ENCODE measurements around the gene HS1BP3.

The HS1BP3 gene

DNA sequence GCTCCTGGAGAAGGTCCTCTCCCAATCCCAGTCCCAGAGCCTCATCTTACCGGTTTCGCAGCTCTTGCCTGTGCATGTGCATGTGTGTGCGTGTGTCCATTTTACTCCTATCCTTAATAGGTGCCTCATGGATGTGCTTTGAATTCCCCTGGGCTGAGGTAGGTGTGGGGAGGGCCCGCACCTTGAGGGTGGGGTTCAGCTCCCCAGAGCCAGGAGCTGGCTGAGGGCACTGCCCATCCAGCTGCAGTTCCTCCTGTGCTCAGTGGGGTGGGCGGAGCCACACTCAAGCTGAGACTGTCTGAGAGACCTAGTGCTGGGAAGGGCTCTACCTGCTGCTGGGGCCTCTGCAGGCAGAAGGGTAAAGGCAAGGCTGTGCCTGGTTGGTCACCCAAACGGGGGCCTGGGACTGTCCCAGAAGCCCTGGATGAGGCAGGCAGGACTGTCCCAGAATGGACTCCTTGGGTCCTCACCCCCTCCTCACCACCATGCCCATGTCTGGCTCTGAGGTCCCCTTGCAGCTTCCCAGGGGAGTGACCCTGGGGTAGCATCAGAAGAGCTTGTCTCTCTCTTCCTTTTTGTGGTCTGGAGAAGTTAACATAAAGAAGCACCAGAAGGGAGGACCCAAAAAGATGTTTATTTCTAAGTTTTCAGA is 24.9 kb upstream of the HS1BP3 start:
- H3K4me3 ChIP-seq (ENCODE audit: low read depth, low read length): no peak overlapping the region

DNA sequence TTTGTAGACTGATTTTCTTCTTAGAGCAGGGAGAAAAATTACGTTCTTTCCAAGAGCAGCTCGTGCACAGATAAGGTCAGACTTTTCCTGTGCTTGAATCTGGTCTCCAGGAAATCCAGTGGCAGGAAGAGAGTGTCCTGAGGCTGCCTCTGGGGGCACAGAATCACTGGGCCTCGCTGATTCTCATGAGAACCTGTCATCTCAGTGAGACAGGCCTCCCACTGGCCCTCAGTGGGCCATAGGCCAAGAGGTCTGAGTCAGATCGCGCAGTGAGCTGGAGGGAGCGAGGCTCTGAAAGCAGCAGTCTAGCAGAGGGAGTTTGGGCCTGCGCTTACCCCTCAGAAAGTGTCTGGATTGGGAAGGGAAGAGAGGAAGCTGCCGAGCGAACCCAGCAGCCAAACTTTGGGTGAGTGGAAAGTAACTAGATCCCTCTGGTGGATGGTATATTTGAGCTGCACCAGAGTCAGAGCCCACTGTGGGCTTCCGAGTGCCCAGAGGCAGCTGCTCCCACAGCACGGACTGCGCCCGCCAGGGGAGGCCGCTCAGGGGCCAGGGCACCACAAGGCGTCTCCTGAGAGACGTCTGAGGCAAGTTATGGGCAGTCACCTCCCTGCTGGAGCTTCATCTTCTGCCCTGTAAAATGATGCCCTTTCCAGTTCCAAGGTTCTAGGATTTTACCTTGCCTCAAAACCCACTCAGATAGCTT is 24.2 kb upstream of the HS1BP3 start:
- no peak overlapping the region for H3K4me3 ChIP-seq (ENCODE audit: low read depth, low read length)

DNA sequence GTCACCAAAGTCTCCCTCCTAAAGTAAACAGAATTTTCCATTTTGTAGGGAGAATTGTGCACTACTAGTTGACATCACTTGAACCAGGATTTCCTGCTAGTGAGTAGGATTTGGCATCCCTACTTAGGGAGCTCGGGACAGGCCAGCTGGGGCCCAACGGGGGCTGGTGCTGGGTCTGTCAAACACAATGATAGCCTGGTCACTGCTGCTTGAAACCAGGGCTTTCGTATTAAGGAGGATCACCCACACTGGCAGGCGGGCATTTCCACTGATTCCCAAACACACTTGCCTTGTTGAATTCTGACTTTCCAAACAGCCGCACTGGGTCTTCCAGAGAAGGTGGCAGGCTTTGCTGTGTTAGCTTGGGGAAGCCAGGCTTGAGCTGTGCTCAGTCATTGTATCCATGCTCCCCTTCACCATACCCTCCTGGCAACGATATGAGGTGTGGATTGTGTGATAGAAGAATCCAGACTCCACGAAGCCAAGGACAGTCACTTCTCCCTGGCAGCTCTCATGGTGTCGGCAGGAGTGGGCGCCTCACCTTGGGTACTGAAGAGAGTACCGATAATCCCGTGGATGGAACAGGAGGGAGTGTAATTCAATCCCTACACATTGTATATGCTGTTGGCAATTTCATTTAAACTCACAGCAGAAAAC is 23.5 kb upstream of the HS1BP3 start:
- H3K4me3 ChIP-seq (ENCODE audit: low read depth, low read length): no peak overlapping the region

DNA sequence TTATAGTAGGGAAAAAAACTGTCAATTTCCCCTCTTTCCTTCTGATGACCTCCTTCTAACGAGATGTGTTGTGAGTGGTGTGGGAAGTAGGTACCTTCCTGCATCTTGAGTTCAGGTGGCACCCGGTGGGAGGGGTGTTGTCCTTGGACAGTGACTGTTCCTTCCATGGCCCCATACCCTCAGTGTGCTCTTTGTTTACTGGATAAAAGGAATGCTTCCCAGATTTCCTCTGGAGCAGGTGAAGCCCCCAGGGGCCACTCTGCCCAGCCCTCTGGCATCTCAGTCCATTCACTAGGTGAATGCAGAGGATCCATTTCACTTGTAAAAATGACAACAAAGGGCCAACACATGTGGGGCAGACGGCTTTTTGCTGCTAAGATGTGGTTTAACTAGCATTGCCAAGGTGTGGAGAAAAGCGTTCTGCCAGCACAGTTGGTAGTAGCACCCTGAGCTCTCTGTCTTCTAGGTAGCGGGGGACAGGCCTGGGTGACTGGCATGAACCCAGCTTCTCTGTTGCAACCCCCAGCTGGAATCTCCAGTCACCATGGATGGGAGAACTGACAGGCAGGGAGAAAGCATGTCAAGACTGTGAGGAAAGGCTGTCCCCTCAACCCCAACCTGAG is 22.9 kb upstream of the HS1BP3 start:
- no peak overlapping the region for H3K4me3 ChIP-seq (ENCODE audit: low read depth, low read length)

DNA sequence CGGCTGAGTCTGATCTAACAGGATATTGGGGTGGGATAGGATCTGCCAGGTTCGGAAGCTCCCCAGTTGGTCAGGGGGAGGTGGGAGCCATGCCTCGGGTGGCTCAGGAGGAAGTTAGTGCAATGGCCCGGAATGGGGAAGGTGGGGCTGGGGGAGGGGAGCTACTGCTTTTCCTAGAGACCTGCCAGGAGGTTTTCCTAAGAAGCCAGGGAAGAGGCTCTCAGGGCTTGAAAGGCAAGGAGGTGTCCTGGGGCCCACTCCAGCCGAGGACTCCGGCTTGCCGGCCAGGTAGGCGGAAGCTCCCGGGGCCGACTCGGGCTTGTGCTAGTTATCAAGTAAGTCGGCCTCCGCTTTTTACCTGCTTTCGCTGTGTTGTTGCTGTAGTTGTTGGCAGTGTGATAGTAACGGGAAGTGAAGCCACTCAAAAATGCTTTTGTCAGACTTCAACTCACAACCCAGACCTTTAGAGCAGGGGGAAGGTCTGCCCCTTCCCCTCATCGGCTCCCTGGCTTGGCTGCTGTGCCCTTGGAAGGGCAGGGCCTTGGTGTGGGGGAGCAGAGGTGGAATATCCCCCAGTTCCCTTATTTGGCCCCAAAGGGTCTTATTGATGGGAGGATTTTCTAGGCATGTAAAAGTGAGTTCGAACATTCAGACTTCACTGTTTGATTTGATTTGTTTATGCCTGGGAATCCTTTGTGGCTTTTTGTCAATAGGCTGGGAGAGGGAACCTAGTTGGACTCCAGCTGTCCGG is 21.5 kb upstream of the HS1BP3 start:
- H3K4me3 ChIP-seq (ENCODE audit: low read depth, low read length): no peak overlapping the region

DNA sequence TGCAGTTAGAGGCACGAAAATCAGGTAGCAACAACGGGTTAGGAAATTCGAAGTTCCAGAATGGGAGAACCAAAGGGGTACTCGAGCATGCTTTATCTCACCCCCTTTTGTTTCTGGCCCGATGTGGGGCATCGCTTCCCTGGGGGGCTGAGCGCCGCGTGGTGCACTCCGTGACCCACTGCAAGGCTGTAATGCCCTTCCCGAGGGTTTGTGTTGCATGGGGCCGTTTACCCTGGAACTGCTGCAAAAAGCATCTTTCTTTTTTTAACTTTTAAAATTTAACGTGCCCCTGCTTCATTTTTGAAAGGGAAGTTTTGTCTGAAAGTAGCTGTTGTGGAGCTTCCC is 20.8 kb upstream of the HS1BP3 start:
- no peak overlapping the region for H3K4me3 ChIP-seq (ENCODE audit: low read depth, low read length)

DNA sequence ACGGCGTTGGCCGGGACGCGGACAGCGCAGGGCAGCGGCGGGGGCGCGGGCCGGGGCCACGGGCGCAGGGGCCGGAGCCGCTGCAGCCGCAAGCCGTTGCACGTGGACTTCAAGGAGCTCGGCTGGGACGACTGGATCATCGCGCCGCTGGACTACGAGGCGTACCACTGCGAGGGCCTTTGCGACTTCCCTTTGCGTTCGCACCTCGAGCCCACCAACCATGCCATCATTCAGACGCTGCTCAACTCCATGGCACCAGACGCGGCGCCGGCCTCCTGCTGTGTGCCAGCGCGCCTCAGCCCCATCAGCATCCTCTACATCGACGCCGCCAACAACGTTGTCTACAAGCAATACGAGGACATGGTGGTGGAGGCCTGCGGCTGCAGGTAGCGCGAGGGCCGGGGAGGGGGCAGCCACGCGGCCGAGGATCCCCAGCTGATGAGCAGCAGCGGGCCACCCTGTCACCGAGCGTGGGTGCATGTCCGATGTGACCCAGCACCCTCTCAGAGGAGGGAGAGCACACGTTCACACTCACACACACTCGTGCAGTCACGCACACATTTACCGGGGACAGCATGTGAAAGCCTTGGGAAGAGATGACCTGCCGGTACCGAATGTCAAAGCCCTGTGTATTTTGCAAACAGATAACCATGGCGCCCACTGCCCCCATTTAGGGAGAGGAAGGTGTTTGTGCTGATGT is 20.3 kb upstream of the HS1BP3 start:
- no peak overlapping the region for H3K4me3 ChIP-seq (ENCODE audit: low read depth, low read length)

DNA sequence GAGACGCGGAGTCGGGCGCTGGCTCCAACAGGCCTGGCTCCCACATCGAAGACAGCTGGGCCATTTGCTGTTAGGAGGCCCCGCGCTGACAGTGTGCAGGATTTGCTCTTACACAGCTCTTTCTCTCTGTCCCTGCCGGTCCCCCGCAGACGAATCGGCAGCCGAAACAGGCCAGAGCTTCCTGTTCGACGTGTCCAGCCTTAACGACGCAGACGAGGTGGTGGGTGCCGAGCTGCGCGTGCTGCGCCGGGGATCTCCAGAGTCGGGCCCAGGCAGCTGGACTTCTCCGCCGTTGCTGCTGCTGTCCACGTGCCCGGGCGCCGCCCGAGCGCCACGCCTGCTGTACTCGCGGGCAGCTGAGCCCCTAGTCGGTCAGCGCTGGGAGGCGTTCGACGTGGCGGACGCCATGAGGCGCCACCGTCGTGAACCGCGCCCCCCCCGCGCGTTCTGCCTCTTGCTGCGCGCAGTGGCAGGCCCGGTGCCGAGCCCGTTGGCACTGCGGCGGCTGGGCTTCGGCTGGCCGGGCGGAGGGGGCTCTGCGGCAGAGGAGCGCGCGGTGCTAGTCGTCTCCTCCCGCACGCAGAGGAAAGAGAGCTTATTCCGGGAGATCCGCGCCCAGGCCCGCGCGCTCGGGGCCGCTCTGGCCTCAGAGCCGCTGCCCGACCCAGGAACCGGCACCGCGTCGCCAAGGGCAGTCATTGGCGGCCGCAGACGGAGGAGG is 19.6 kb upstream of the HS1BP3 start:
- no peak overlapping the region for H3K4me3 ChIP-seq (ENCODE audit: low read depth, low read length)

DNA sequence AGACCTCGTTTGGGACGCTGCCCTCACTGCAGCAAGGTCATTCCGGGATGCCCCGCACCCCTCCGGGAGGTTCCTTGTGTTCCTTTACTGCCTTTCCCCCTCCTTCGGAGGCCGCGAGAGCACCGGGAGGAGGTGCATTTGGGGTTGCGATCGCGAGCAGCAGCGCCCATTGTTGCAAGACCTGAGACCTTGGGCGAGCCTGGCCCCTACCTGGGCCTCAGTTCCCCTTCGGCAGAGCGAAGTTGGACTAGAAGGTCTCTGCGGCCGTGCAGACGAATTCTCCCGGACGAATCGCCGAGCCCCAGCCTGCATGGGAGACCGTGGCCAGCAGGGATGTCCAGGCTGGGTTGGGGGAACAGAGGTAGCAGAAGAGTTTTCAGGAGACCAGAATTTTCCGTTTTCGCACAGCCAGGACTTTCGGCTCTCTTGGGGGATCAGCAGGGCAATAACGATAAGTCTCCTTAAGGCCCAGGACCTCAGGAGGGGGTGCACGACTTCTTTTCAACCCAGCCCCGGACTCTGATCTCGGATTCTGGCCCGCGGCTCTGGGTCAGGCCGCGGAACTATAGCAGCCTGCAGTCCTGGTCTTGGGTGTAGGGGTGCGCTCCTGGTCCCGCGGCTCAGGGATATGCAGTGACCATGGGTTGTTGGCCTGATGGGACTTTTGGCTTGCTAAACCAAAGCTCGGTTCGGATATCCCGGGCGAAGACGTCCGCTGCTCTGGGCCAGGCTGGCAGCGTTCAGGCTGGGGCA is 18.8 kb upstream of the HS1BP3 start:
- H3K4me3 ChIP-seq (ENCODE audit: low read depth, low read length): no peak overlapping the region

DNA sequence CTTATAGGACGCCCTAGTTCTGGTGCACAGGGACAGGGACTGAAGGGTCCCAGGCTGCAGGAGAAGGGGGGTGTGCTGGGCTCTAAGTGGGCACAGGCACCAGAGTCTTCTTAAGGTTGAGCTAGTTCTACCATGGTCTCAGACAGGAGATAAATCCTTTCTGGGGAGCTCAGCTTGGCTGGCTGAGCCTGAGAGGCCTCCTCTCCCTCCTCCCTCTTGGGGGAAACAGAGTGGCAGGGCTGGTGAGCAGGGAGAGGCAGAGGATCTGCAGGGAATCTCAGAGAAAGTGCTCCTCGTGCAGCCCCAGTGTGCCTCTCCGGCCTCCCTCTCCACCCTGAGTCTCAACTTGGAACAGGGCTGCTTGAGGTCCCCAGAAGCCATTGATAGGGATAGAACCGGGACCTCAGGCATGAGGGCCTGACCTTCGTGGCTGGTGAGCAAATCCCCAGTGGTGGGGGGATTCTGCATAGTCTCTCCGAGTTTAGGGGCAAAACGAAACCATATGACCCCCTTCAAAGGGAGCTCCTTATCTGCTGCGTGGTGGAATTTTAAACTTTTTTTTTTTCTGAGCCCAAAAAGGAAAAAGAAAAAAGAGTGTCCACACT is 18.1 kb upstream of the HS1BP3 start:
- H3K4me3 ChIP-seq (ENCODE audit: low read depth, low read length): no peak overlapping the region

DNA sequence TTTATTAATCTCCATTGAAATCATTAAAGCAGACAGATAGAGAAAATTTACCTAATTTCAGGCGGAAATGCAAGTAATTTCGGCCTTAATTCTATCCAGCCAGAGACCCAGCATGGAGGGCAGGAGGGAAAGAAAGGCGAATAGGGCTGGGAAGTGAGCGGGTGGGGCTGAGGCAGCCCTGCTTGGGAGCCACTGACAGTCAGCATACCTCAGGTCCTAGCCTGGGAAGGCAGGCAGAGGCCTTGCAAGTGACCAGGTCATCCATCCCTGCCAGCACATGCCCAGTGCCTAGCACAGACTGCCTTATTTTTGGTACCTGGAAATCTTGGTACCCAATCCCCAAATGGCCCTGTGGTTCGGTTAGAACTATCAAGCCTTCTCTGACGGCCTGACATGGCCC is 17.6 kb upstream of the HS1BP3 start:
- H3K4me3 ChIP-seq (ENCODE audit: low read depth, low read length): no peak overlapping the region

DNA sequence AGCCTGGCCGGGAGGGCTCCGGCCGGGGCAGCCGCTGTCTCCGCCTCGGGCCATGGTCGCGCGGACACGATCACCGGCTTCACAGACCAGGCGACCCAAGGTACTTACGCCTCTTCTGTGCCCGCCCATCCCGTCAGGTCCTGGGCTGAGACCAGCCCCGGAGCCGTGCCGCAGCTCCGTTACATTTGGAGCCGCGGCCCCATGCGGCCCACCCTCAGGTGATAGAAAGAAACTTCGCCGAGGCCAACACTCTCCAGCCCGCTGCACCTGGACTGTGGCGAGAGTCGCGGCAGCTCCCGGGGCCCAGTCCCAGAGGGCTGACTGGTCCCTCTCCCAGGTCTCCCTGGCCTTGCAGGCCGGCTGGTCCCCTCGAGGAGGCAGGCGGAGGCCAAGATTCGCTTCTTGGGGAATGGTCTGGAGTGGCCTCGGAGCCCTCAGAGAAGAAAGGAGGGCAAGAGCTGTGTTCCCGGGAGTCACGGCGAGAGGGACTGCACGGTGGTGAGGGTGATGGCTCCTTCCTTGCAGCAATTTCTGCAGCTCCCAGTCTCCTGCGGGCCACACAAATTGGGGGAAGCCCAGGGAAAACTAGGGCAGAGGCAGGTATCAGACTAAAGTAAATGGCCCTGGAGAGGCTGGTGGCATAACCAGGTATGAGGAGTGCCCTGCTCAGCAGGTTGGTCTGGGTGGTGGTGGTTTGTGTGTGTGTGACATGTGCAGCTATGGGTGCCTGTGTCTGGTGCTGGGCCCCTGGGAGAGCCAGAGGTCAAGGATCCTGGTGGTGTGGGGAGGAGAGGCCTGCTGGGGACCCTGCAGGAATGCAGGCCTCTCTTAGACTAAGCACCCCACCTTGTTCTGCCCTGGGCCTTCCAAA is 16.9 kb upstream of the HS1BP3 start:
- H3K4me3 ChIP-seq (ENCODE audit: low read depth, low read length): peak overlapping the region; percentile 45

DNA sequence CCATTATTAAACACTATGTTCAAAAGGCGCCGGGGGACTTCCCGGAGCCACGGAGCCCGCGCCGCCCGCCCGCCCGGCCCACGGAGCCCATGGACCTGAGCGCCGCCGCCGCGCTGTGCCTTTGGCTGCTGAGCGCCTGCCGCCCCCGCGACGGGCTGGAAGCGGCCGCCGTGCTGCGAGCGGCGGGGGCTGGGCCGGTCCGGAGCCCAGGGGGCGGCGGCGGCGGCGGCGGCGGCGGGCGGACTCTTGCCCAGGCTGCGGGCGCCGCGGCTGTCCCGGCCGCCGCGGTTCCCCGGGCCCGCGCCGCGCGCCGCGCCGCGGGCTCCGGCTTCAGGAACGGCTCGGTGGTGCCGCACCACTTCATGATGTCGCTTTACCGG is 16.2 kb upstream of the HS1BP3 start:
- H3K4me3 ChIP-seq (ENCODE audit: low read depth, low read length): peak overlapping the region; percentile 45

DNA sequence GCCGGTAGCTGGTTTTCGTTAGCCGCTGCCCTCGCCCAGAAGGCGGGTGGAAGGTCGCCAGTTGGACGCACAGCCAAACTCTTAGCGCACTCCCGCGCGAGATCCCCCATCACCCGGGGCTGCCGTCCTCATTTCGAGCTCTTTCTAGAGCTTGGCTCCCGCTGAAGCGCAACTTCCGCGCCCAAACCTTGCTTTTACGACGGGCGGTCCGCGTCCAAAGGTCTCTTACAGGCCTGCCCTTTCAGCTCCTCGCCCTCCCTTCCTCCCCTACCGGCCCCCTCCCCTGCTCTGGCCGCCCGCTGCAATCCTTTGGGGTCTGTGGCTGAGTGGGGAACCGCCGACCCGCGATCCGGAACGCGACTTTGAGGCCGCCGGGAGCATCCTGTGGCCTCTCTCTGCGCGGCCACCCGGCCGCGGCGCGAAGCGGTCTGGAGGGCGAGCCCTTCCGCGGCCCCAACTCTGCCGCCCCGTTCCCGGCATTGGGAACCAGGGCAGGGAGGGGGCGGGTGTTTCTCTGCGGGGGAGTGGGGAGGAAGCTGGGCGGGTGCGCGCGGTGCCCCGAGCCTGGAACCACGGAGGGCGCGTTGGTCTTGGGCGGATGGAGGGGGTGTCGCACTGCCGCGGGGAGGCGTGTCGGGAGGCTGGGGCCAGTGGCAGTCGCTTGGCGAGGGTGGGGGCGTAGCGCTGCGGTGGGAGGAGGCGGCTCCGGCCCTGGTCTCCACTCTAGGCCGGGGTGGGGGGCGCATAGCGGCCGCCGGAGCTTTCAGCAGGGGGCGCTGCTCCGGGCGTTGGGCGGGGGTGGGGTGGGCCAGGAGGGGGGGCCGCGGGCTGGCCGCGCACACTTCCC is 15.6 kb upstream of the HS1BP3 start, which contains the start of gene GDF7:
Gene GDF7 (plus strand): TSS at position 841 of the 847 bp plus-strand sequence. CDS start 96 bp downstream, outside the sequence.
- peak within 1 kb of the TSS; percentile 45 for H3K4me3 ChIP-seq (ENCODE audit: low read depth, low read length)

DNA sequence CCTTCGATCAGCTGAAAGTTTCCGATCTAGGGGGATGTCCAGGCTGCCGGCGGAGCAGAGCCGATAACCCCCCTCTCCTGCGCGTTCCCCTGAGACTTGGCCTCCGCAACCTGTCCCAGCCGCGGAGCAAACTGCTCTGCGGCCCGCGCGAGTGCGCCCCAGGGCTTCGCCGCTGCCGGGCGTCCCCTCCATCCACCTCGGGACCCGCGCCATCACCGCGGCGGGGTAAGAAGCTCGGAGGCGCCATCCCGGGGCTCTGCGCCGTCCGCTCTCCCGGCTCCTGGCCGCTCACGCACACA is 15.1 kb upstream of the HS1BP3 start:
- H3K4me3 ChIP-seq (ENCODE audit: low read depth, low read length): peak overlapping the region; percentile 43

DNA sequence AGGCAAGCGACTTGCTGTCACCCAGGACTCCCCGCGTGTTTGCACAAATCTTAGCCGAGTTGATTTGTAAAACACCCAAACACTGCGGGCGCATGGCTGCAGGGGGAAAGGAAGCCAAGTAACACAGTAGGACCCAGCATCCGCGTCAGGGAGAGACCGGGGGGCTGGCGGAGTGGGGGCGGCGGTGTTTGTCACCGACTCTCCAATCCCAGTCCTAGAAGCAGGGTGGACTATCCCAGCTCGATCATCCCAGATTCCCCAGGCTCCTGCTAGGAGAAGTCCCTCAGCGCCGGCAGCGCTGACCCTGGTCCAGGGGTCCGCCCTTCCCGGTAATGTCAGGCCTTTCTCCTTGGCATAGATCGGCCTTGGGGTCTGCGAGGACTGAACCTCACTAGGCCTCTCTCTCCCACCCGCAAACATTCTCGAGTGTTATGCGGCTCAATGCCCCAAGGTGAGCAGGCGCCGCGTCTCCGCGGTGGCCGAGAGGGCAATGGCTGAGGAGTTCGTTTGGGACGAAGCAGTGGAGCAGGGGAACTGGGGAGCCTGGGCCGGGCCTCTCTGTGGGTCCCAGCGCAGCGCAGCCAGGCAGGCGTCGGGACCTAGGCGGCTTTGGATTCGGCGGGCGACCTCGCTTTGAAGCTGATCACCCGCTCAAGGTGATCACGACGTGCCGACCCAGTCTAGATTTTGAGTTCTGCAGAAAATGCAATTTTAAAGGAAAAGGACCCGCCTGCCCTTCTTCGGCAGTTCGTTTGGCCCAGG is 14.5 kb upstream of the HS1BP3 start:
- H3K4me3 ChIP-seq (ENCODE audit: low read depth, low read length): peak overlapping the region; percentile 43

All from iPS-11a (cell line).